HCT116 (cell line): Measurements from ENCODE around the gene RREB1.

Source experiments
- EGR1 ChIP-seq: IDR thresholded peaks from 2 replicates; pipeline ENCODE4 v1.6.1; 2012; ENCODE audit warnings: low read depth
- ELF1 ChIP-seq: IDR thresholded peaks from 2 replicates; pipeline ENCODE4 v1.6.1; 2012; ENCODE audit warnings: low read depth, borderline replicate concordance
- EZH2 ChIP-seq: fragments of 200-600 bp; sonication (generic); IDR thresholded peaks from 2 replicates; pipeline ENCODE4 v1.6.1; 2017; ENCODE audit warnings: antibody characterized with exemption, mixed run types
- EZH2phosphoT487 ChIP-seq: fragments of 200-600 bp; IDR thresholded peaks from 2 replicates; pipeline ENCODE4 v1.6.1; 2018; ENCODE audit warnings: antibody characterized with exemption, borderline replicate concordance
- JUND ChIP-seq: IDR thresholded peaks from 2 replicates; pipeline ENCODE4 v1.6.1; 2012
- POLR2A ChIP-seq: IDR thresholded peaks from 2 replicates; pipeline ENCODE4 v1.7.0; 2011; ENCODE audit warnings: borderline replicate concordance; ENCODE audit not compliant: insufficient read depth, insufficient read length; ENCODE audit errors: extremely low read depth
- POLR2AphosphoS5 ChIP-seq: IDR thresholded peaks from 2 replicates; pipeline ENCODE4 v1.6.1; 2011; ENCODE audit warnings: mild to moderate bottlenecking, low read depth, low read length, moderate library complexity
- RAD21 ChIP-seq: IDR thresholded peaks from 2 replicates; pipeline ENCODE4 v1.6.1; 2012; ENCODE audit warnings: low read depth, mild to moderate bottlenecking
- SIN3A ChIP-seq: IDR thresholded peaks from 2 replicates; pipeline ENCODE4 v1.6.1; 2012; ENCODE audit warnings: low read depth
- SRF ChIP-seq: IDR thresholded peaks from 2 replicates; pipeline ENCODE4 v1.6.1; 2012; ENCODE audit warnings: low read depth
- YY1 ChIP-seq: IDR thresholded peaks from 2 replicates; pipeline ENCODE4 v1.6.1; 2011; ENCODE audit warnings: low read length, low read depth, moderate library complexity, mild to moderate bottlenecking; ENCODE audit not compliant: insufficient replicate concordance; ENCODE audit errors: extremely low read depth
- ZNF274 ChIP-seq: fragments of 200-500 bp; sonication (Bioruptor generic); IDR thresholded peaks from 2 replicates; pipeline ENCODE4 v1.6.1; 2014; ENCODE audit warnings: mild to moderate bottlenecking, low read depth, low read length, inconsistent platforms
- TF ChIP-seq, protein P1 (sequence below), 3 experiments: fragments of 200-600 bp in 1 of 3; sonication (generic) in 1 of 3; IDR thresholded peaks in 2 of 3; conservative IDR thresholded peaks in 1 of 3; 2 replicates each; pipeline ENCODE4 v1.5.1; 2012 to 2017; ENCODE audit warnings: low read depth in 2 of 3, low read length in 2 of 3, antibody characterized with exemption in 1 of 3, borderline replicate concordance in 1 of 3, control low read depth in 1 of 3, mild to moderate bottlenecking in 1 of 3, mixed read lengths in 1 of 3, mixed run types in 1 of 3, moderate library complexity in 1 of 3; ENCODE audit not compliant: insufficient read depth in 1 of 3
- TF ChIP-seq, protein P2 (sequence below): IDR thresholded peaks from 2 replicates; pipeline ENCODE4 v1.6.1; 2012; ENCODE audit warnings: low read depth

DNA sequence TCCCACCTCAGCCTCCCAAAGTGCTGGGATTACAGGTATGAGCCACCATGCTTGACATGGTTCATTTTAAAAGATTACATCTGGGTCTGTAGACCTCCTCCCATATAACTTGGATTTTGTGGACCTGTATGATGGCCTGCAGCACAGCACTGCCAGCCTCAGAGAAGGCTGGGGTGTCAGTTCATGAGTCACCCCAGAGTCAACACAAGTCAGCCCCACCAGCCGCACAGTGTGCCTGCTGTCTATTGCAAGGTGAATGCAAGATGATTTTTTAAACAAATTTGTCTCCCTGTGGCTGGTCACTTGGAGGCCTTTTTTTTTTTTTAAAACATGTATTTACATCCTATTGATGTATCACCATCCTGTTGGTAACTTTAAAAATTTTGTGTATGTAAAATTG, 76.7 kb downstream of the RREB1 start:
- TF ChIP-seq POLR2AphosphoS5, result no peak
- TF ChIP-seq, protein P1, sequence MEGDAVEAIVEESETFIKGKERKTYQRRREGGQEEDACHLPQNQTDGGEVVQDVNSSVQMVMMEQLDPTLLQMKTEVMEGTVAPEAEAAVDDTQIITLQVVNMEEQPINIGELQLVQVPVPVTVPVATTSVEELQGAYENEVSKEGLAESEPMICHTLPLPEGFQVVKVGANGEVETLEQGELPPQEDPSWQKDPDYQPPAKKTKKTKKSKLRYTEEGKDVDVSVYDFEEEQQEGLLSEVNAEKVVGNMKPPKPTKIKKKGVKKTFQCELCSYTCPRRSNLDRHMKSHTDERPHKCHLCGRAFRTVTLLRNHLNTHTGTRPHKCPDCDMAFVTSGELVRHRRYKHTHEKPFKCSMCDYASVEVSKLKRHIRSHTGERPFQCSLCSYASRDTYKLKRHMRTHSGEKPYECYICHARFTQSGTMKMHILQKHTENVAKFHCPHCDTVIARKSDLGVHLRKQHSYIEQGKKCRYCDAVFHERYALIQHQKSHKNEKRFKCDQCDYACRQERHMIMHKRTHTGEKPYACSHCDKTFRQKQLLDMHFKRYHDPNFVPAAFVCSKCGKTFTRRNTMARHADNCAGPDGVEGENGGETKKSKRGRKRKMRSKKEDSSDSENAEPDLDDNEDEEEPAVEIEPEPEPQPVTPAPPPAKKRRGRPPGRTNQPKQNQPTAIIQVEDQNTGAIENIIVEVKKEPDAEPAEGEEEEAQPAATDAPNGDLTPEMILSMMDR (IDR thresholded peaks at IDR 0.05 in 2 of 3, conservative IDR thresholded peaks at IDR 0.05 in 1 of 3; ENCODE audit: borderline replicate concordance in 1 of 3, insufficient read depth in 1 of 3, low read depth in 2 of 3, low read length in 2 of 3), result no peak
- TF ChIP-seq ELF1, result no peak
- TF ChIP-seq EZH2, result no peak
- no peak for TF ChIP-seq SIN3A
- TF ChIP-seq, protein P2, sequence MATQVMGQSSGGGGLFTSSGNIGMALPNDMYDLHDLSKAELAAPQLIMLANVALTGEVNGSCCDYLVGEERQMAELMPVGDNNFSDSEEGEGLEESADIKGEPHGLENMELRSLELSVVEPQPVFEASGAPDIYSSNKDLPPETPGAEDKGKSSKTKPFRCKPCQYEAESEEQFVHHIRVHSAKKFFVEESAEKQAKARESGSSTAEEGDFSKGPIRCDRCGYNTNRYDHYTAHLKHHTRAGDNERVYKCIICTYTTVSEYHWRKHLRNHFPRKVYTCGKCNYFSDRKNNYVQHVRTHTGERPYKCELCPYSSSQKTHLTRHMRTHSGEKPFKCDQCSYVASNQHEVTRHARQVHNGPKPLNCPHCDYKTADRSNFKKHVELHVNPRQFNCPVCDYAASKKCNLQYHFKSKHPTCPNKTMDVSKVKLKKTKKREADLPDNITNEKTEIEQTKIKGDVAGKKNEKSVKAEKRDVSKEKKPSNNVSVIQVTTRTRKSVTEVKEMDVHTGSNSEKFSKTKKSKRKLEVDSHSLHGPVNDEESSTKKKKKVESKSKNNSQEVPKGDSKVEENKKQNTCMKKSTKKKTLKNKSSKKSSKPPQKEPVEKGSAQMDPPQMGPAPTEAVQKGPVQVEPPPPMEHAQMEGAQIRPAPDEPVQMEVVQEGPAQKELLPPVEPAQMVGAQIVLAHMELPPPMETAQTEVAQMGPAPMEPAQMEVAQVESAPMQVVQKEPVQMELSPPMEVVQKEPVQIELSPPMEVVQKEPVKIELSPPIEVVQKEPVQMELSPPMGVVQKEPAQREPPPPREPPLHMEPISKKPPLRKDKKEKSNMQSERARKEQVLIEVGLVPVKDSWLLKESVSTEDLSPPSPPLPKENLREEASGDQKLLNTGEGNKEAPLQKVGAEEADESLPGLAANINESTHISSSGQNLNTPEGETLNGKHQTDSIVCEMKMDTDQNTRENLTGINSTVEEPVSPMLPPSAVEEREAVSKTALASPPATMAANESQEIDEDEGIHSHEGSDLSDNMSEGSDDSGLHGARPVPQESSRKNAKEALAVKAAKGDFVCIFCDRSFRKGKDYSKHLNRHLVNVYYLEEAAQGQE, result no peak
- TF ChIP-seq POLR2A, result no peak
- TF ChIP-seq YY1, result no peak
- TF ChIP-seq EZH2phosphoT487, result no peak
- TF ChIP-seq SRF, result no peak
- no peak for TF ChIP-seq ZNF274
- no peak for TF ChIP-seq JUND
- no peak for TF ChIP-seq RAD21
- no peak for TF ChIP-seq EGR1
